ENCODE data around the gene KCTD6. TPM values are rescaled to one million over a fixed set of nuclear protein-coding genes. Genes with fewer than 3 reads are reported as not detected.

The KCTD6 gene
- total and polyA plus RNA-seq, 2 of the 8 experiments (the other 6 are each of a cell fraction or from before 2014, with no cell fraction given) = 17.4 to 21.4 TPM

DNA sequence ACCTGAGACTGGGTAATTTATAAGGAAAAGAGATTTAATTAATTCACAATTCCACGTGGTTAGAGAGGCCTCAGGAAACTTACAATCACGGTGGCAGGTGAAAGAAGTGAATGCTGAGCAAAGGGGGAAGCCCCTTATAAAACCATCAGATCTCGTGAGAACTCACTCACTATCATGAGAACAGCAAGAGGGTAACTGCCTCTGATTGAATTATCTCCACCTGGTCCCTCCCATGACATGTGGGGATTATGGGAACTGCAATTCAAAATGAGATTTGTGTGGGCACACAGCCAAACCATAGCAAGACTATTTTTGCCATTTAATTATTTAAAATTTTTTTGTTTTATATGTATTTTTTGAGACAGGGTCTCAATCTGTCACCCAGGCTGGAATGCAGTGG, 27.0 kb upstream of the KCTD6 start:
- WGBS, 2 experiments (ENCODE audit: extremely low coverage in 1 of 2, insufficient coverage in 1 of 2, insufficient read length in 1 of 2, insufficient replicate concordance in 2 of 2, low coverage in 1 of 2, low lambda C conversion rate in 2 of 2, missing lambda C conversion rate in 1 of 2) = 80% methylated on average over 3 of the region's 3 CpGs; no CpG with 5 or more reads in 1 of the 2 experiments
- TF ChIP-seq POLR2A (IDR thresholded peaks at IDR 0.05; ENCODE audit: control extremely low read depth in 1 of 2, low read depth in 2 of 2, low read length in 2 of 2) = no peak
- TF ChIP-seq PHF8 (conservative IDR thresholded peaks at IDR 0.05; ENCODE audit: low read depth, low read length) = no peak
- no peak for TF ChIP-seq MAX (IDR thresholded peaks at IDR 0.05)
- no peak for TF ChIP-seq NANOG (IDR thresholded peaks at IDR 0.05; ENCODE audit: insufficient read depth, low read depth, low read length, poor library complexity, severe bottlenecking)
- TF ChIP-seq TEAD4 (IDR thresholded peaks at IDR 0.05; ENCODE audit: low read depth, low read length) = no peak
- no peak for TF ChIP-seq CEBPB (IDR thresholded peaks at IDR 0.05; ENCODE audit: low read depth, low read length)
- TF ChIP-seq POU5F1 (IDR thresholded peaks at IDR 0.05; ENCODE audit: low read depth, low read length) = no peak
- no peak for TF ChIP-seq CHD2 (IDR thresholded peaks at IDR 0.05; ENCODE audit: low read length)
- TF ChIP-seq TAF7 (optimal IDR thresholded peaks at IDR 0.05; ENCODE audit: borderline replicate concordance, low read depth, low read length) = no peak
- no peak for TF ChIP-seq SIN3A (conservative IDR thresholded peaks at IDR 0.05 in 1 of 2, IDR thresholded peaks at IDR 0.05 in 1 of 2; ENCODE audit: low read depth in 1 of 2, low read length in 2 of 2)
- TF ChIP-seq, protein P1, sequence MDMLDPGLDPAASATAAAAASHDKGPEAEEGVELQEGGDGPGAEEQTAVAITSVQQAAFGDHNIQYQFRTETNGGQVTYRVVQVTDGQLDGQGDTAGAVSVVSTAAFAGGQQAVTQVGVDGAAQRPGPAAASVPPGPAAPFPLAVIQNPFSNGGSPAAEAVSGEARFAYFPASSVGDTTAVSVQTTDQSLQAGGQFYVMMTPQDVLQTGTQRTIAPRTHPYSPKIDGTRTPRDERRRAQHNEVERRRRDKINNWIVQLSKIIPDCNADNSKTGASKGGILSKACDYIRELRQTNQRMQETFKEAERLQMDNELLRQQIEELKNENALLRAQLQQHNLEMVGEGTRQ (IDR thresholded peaks at IDR 0.05; ENCODE audit: low read length) = no peak
- no peak for TF ChIP-seq EGR1 (IDR thresholded peaks at IDR 0.05; ENCODE audit: borderline replicate concordance, low read depth, low read length)
- TF ChIP-seq RAD21 (IDR thresholded peaks at IDR 0.05 in 1 of 2, conservative IDR thresholded peaks at IDR 0.05 in 1 of 2; ENCODE audit: low read depth in 2 of 2, low read length in 2 of 2) = no peak

More for the DNA sequence above, 27.0 kb upstream of the KCTD6 start:
- Histone ChIP-seq H3K4me1 (replicated peaks in 1 of 4; ENCODE audit: control insufficient read depth in 3 of 4, insufficient read depth in 4 of 4, low read length in 3 of 4) (peaks cover 0 to 4% (median 2%) of the 10 kb centered on the region in 4 experiments; a peak in 4 of 7 replicates), H4K5ac (ENCODE audit: insufficient read length, low read depth, low read length) (no peak overlapping the region), H3K27ac (ENCODE audit: low read depth, low read length) (no peak overlapping the region), H3K23me2 (ENCODE audit: low read depth, low read length) (no peaks in the 10 kb centered on the region), H3K36me3 (ENCODE audit: control insufficient read depth in 2 of 4, insufficient read depth in 4 of 4, low read length in 3 of 4) (no peaks in the 10 kb centered on the region), H4K8ac (ENCODE audit: extremely low read depth, insufficient read depth, low read length) (no peak overlapping the region), H2BK5ac (ENCODE audit: low read depth, low read length) (no peak overlapping the region), H3K27me3 (replicated peaks in 1 of 4; ENCODE audit: control insufficient read depth in 3 of 4, extremely low read depth in 1 of 4, insufficient read depth in 3 of 4, low read length in 3 of 4) (no peaks in the 10 kb centered on the region), H3K9me3 (ENCODE audit: insufficient read depth in 2 of 2, low read depth in 1 of 2, low read length in 1 of 2) (no peaks in the 10 kb centered on the region), H3K4me3 (ENCODE audit: extremely low read depth in 1 of 4, insufficient read depth in 2 of 4, low read depth in 3 of 4, low read length in 4 of 4) (no peak overlapping the region), H3K18ac (ENCODE audit: extremely low read depth, low read length) (no peak overlapping the region), H3K9ac (replicated peaks in 1 of 4; ENCODE audit: extremely low read depth in 1 of 4, low read depth in 3 of 4, low read length in 3 of 4) (no peak overlapping the region), H3K79me2 (ENCODE audit: control insufficient read depth in 1 of 2, insufficient read depth in 2 of 2, low read length in 2 of 2) (no peaks in the 10 kb centered on the region), H3K23ac (ENCODE audit: insufficient read length) (no peak overlapping the region), H2BK20ac (ENCODE audit: low read length) (no peak overlapping the region), H2BK15ac (ENCODE audit: low read length) (no peak overlapping the region), H4K91ac (replicated peaks; ENCODE audit: insufficient read length, low read length) (no peak overlapping the region), H3K79me1 (ENCODE audit: low read depth, low read length) (no peaks in the 10 kb centered on the region), H3K4me2 (ENCODE audit: insufficient read depth in 1 of 2, low read depth in 2 of 2, low read length in 2 of 2) (no peak overlapping the region), H4K20me1 (replicated peaks in 1 of 2; ENCODE audit: control insufficient read depth in 1 of 2, insufficient read depth in 2 of 2, low read length in 2 of 2) (no peaks in the 10 kb centered on the region), H3K14ac (ENCODE audit: insufficient read length) (no peak overlapping the region), H2AFZ (ENCODE audit: low read length) (no peak overlapping the region), H3K56ac (replicated peaks; ENCODE audit: insufficient read length, low read depth, low read length) (no peak overlapping the region), H2BK120ac (replicated peaks; ENCODE audit: low read depth, low read length) (no peak overlapping the region), H2AK5ac (ENCODE audit: low read depth, low read length) (no peak overlapping the region), H2BK12ac (ENCODE audit: low read depth, low read length) (no peak overlapping the region), H3K4ac (replicated peaks; ENCODE audit: insufficient read length, low read depth, low read length) (no peak overlapping the region)
- ChIA-PET POLR2A (ENCODE audit: partially characterized antibody) (interaction anchor here (1.2 kb wide), 1 partner anchor 31 kb away, joined by 4 read pairs; the partner anchor contains the start of gene PDHB), CTCF (ENCODE audit: partially characterized antibody) (interaction anchor here (1.0 to 2.2 kb wide), 8 partner anchors 8 to 66 kb away, joined by 3 to 9 read pairs (median 5); no protein-coding TSS in a partner anchor)
- FAIRE-seq (no peak), DNase-seq (ENCODE audit: low read depth in 1 of 2, low spot score in 2 of 2) (no peak)
